ENCODE measurements around the gene ZFP91. TPM values are rescaled to one million over a fixed set of nuclear protein-coding genes. Genes with fewer than 3 reads are reported as not detected.

The ZFP91 gene
- total RNA-seq (2022; extraction: Qiagen RNA extraction): 30.8 to 43.4 TPM (median 34.9 TPM) in 5 replicates

DNA sequence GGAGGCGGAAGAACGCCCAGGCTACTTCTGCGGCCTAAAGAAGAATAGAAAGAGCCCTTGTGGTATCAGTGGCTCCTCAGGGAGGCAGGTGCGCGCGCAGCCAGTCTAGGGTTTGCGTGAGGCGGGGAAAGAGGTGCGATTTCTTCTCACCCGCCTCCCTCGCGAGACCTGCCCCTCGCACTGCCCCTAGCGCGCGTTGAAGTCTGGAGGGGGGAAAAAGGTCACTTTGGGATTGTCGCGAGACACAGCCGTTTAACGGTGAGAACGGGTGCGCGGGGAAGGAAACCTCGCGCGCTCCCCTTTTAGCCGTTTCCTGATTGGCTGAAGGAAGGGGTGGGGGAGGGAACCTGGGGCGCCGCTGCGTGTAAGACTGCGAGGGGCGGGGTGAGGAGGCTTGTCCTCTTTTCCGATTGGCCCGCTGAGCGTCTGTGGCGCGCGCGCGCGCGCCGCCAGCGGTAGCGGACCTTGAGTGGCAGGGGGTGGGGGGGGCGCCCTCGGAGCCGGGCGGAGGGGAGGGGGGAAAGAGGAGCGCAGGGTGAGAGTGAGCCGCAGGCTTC is at the start of gene ZFP91:
Gene ZFP91 (plus strand): TSS at position 429 of the 557 bp plus-strand sequence. CDS start 219 bp downstream, outside the sequence.

GRCh38 chr11:58575377-58576020 is 3.4 kb upstream of the ZFP91 start, which contains the start of gene LPXN:
LPXN (minus strand) TSS chr11:58575856; CDS start chr11:58575772, 84 bp downstream.

DNA sequence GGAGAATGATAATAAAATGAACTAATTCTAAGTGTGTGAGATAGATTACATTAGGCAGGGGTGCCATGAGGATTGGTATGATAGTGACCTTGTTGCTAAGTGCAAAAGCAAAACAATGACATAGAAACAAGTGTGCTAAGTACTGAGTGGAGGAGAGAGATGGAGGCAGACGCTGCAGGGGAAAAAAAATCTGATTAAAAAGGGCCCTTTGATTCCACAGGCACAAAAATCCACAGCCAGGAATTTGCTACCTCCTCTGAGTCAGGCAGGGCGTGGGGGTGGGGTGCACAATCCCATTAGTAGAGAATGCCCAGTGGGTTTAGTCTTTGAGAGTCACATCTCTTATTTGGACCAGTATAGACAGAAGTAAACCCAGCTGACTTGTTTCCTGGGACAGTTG is 43.5 kb downstream of the ZFP91 start, which contains the start of gene CNTF:
Gene CNTF (plus strand): TSS at position 322 of the 400 bp plus-strand sequence. CDS start 88 bp downstream, outside the sequence.

Other genes with a start within 250 kb of the ZFP91 start
- gene OR5B17, start 220.0 kb upstream of the ZFP91 start, total RNA-seq (2022; extraction: Qiagen RNA extraction): not detected in 5 replicates
- gene OR5B3, start 172.2 kb upstream of the ZFP91 start, total RNA-seq (2022; extraction: Qiagen RNA extraction): not detected in 5 replicates
- gene OR5B2, start 150.9 kb upstream of the ZFP91 start, total RNA-seq (2022; extraction: Qiagen RNA extraction): not detected in 5 replicates
- gene OR5B12, start 136.8 kb upstream of the ZFP91 start, total RNA-seq (2022; extraction: Qiagen RNA extraction): not detected in 5 replicates
- gene OR5B21, start 71.0 kb upstream of the ZFP91 start, total RNA-seq (2022; extraction: Qiagen RNA extraction): not detected in 5 replicates
- gene LPXN, start 3.2 kb upstream of the ZFP91 start, total RNA-seq (2022; extraction: Qiagen RNA extraction): 1.7 to 2.7 TPM (median 2.0 TPM) in 5 replicates
- 0.96 to 1.3 TPM (median 1.2 TPM) in 5 replicates for gene CNTF, start 43.6 kb downstream of the ZFP91 start, total RNA-seq (2022; extraction: Qiagen RNA extraction)
- gene GLYAT, start 152.9 kb downstream of the ZFP91 start, total RNA-seq (2022; extraction: Qiagen RNA extraction): not detected in 5 replicates